Measurements from ENCODE around the gene BLCAP.

Gene BLCAP

GRCh38 chr20:37524859-37525708 is 2.6 kb downstream of the BLCAP start:
- no peak for TF ChIP-seq CTCF (IDR thresholded peaks at IDR 0.05; ENCODE audit: insufficient read depth, low read length, poor library complexity, severe bottlenecking)
- no peak for DNase-seq (ENCODE audit: extremely low read depth, insufficient read length)
- no peak overlapping the region for H3K4me3 ChIP-seq (replicated peaks; ENCODE audit: low read depth, low read length)
- H3K36me3 ChIP-seq (ENCODE audit: control insufficient read depth, insufficient read depth, low read length): peaks cover 2% of the 10 kb centered on the region
- no peaks in the 10 kb centered on the region for H3K27me3 ChIP-seq (replicated peaks; ENCODE audit: control insufficient read depth, insufficient read depth, low read length)

- Histone ChIP-seq H3K36me3 (ENCODE audit: control insufficient read depth, insufficient read depth, low read length) (peaks cover 2% of the 10 kb centered on the region), H3K4me3 (replicated peaks; ENCODE audit: low read depth, low read length) (no peak overlapping the region), H3K27me3 (replicated peaks; ENCODE audit: control insufficient read depth, insufficient read depth, low read length) (no peaks in the 10 kb centered on the region)
- no peak for TF ChIP-seq CTCF (IDR thresholded peaks at IDR 0.05; ENCODE audit: insufficient read depth, low read length, poor library complexity, severe bottlenecking)
- no peak for DNase-seq (ENCODE audit: extremely low read depth, insufficient read length)
Observed at GRCh38 chr20:37523911-37524700, 3.6 kb downstream of the BLCAP start.

- no peak for TF ChIP-seq CTCF (IDR thresholded peaks at IDR 0.05; ENCODE audit: insufficient read depth, low read length, poor library complexity, severe bottlenecking)
- Histone ChIP-seq H3K36me3 (ENCODE audit: control insufficient read depth, insufficient read depth, low read length) (peaks cover 6% of the 10 kb centered on the region), H3K27me3 (replicated peaks; ENCODE audit: control insufficient read depth, insufficient read depth, low read length) (no peaks in the 10 kb centered on the region), H3K4me3 (replicated peaks; ENCODE audit: low read depth, low read length) (no peak overlapping the region)
- DNase-seq (ENCODE audit: extremely low read depth, insufficient read length): no peak
Observed at GRCh38 chr20:37523012-37523391, 4.7 kb downstream of the BLCAP start.

GRCh38 chr20:37522260-37523011 is 5.2 kb downstream of the BLCAP start:
- TF ChIP-seq CTCF (IDR thresholded peaks at IDR 0.05; ENCODE audit: insufficient read depth, low read length, poor library complexity, severe bottlenecking): no peak
- Histone ChIP-seq H3K36me3 (ENCODE audit: control insufficient read depth, insufficient read depth, low read length) (peaks cover 8% of the 10 kb centered on the region), H3K27me3 (replicated peaks; ENCODE audit: control insufficient read depth, insufficient read depth, low read length) (no peaks in the 10 kb centered on the region), H3K4me3 (replicated peaks; ENCODE audit: low read depth, low read length) (no peak overlapping the region)
- no peak for DNase-seq (ENCODE audit: extremely low read depth, insufficient read length)

- H3K4me3 ChIP-seq (replicated peaks; ENCODE audit: low read depth, low read length): no peak within 1 kb of the TSS
Observed at GRCh38 chr20:37521061-37521771, 6.5 kb downstream of the BLCAP start, which contains the start of gene NNAT. TSS of gene NNAT (plus strand) at chr20:37521250. CDS start at chr20:37521332, 82 bp downstream.

More at GRCh38 chr20:37521061-37521771, 6.5 kb downstream of the BLCAP start, which contains the start of gene NNAT:
- DNase-seq (ENCODE audit: extremely low read depth, insufficient read length): no peak
- Histone ChIP-seq H3K27me3 (replicated peaks; ENCODE audit: control insufficient read depth, insufficient read depth, low read length) (no peaks in the 10 kb centered on the region), H3K36me3 (ENCODE audit: control insufficient read depth, insufficient read depth, low read length) (peaks cover 8% of the 10 kb centered on the region)
- no peak for TF ChIP-seq CTCF (IDR thresholded peaks at IDR 0.05; ENCODE audit: insufficient read depth, low read length, poor library complexity, severe bottlenecking)

All from GM06990 (cell line).